Measurements from ENCODE around the gene ST8SIA1. TPM values are rescaled to one million over a fixed set of nuclear protein-coding genes. Genes with fewer than 3 reads are reported as not detected.
A peak's percentile ranks its signal among the peaks of the same experiment; 100 is the strongest.

ST8SIA1 gene
- total RNA-seq, 4 donors from 2014 or later = 6.9 to 18.0 (median 11.4) TPM

DNA sequence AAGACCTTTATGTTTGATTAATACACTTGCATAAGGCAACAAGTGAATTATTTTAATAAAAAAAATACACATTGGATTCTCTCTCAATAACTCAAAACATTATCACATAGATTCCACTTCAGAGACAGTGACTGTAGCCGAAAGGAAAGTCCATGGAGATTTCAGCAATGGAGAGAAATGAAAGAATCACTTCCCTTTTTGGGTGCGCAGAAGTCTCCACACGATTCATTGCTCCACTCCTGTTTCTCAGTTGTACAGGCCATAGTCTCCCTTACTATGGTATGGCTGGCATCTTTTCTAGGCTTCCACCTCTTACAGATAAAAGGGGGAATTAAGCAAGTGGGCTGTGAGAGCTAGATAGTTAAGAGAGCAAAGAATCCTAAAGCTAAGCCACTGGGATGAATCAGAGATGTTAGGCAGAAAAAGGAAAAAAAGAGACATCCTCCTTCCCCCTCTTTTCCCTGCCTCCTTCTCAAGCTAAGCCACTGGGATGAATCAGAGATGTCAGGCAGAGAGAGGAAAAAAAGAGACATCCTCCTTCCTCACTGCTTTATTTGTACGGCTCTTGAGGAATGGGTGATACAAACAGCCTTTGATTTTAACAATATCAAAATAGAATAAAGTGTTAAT is 16.3 kb downstream of the ST8SIA1 start:
- H3K4me1 ChIP-seq = no peaks in the 10 kb centered on the region
- H3K36me3 ChIP-seq = no peaks in the 10 kb centered on the region
- no peaks in the 10 kb centered on the region for H3K27me3 ChIP-seq
- WGBS = 79% methylated on average over 4 of the region's 4 CpGs
- TF ChIP-seq, protein P1, sequence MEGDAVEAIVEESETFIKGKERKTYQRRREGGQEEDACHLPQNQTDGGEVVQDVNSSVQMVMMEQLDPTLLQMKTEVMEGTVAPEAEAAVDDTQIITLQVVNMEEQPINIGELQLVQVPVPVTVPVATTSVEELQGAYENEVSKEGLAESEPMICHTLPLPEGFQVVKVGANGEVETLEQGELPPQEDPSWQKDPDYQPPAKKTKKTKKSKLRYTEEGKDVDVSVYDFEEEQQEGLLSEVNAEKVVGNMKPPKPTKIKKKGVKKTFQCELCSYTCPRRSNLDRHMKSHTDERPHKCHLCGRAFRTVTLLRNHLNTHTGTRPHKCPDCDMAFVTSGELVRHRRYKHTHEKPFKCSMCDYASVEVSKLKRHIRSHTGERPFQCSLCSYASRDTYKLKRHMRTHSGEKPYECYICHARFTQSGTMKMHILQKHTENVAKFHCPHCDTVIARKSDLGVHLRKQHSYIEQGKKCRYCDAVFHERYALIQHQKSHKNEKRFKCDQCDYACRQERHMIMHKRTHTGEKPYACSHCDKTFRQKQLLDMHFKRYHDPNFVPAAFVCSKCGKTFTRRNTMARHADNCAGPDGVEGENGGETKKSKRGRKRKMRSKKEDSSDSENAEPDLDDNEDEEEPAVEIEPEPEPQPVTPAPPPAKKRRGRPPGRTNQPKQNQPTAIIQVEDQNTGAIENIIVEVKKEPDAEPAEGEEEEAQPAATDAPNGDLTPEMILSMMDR (IDR thresholded peaks at IDR 0.05) = no peak
- TF ChIP-seq POLR2AphosphoS5 (IDR thresholded peaks at IDR 0.05) = no peak
- no peak for DNase-seq (ENCODE audit: low spot score in 2 of 2)
- H3K4me3 ChIP-seq = no peak overlapping the region
- no peak overlapping the region for H3K27ac ChIP-seq
- H3K9me3 ChIP-seq = no peaks in the 10 kb centered on the region

GRCh38 chr12:22313963-22314330 is 20.6 kb downstream of the ST8SIA1 start:
- no peaks in the 10 kb centered on the region for H3K9me3 ChIP-seq
- no peaks in the 10 kb centered on the region for H3K36me3 ChIP-seq
- H3K4me3 ChIP-seq = no peak overlapping the region
- peaks cover 11% of the 10 kb centered on the region for H3K4me1 ChIP-seq
- WGBS = 86% methylated on average over 2 of the region's 2 CpGs
- TF ChIP-seq, protein P1 (IDR thresholded peaks at IDR 0.05) = no peak
- TF ChIP-seq POLR2AphosphoS5 (IDR thresholded peaks at IDR 0.05) (no peak), EP300 (IDR thresholded peaks at IDR 0.05) (no peak)
- H3K27me3 ChIP-seq = no peaks in the 10 kb centered on the region
- H3K27ac ChIP-seq = no peak overlapping the region
- DNase-seq (ENCODE audit: low spot score in 2 of 2) = no peak

- WGBS = 83% methylated on average over 4 of the region's 4 CpGs
- no peaks in the 10 kb centered on the region for H3K36me3 ChIP-seq
- DNase-seq (ENCODE audit: low spot score in 2 of 2) = no peak
- no peaks in the 10 kb centered on the region for H3K27me3 ChIP-seq
- peak overlapping the region; percentile 10 for H3K27ac ChIP-seq
- H3K4me1 ChIP-seq = peaks cover 11% of the 10 kb centered on the region
- TF ChIP-seq EP300 (IDR thresholded peaks at IDR 0.05) = no peak
- TF ChIP-seq POLR2AphosphoS5 (IDR thresholded peaks at IDR 0.05) = no peak
- TF ChIP-seq, protein P1 (IDR thresholded peaks at IDR 0.05) = no peak
- TF ChIP-seq POLR2A (IDR thresholded peaks at IDR 0.05) = no peak
- no peaks in the 10 kb centered on the region for H3K9me3 ChIP-seq
- no peak overlapping the region for H3K4me3 ChIP-seq
These were observed 21.1 kb downstream of the ST8SIA1 start for GRCh38 chr12:22313286-22313962.

DNA sequence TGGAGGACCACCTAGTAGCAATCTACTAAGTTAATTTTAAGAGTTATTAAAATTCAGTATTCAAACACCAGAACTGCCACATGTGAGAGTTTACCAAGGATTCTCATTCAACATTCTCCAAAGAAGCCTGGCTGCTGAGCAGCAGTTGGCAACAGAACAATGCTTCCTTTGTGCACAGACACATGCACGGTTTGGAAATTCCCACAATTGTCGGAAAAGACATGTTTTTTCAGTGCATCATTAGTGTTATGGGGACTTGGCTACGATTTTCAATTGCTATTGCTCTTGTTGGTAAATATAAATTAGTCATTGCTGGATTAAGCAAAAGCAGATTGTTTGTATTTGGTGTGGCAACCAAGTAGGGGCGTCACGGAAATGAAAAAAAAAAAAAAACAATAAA is 22.2 kb downstream of the ST8SIA1 start:
- Histone ChIP-seq H3K27ac (no peak overlapping the region), H3K4me3 (no peak overlapping the region), H3K27me3 (no peaks in the 10 kb centered on the region), H3K36me3 (no peaks in the 10 kb centered on the region), H3K4me1 (peaks cover 11% of the 10 kb centered on the region), H3K9me3 (no peaks in the 10 kb centered on the region)
- DNase-seq (ENCODE audit: low spot score in 2 of 2) = peak in 1 of 2 donors; percentile 77
- TF ChIP-seq POLR2A (IDR thresholded peaks at IDR 0.05) (no peak), POLR2AphosphoS5 (IDR thresholded peaks at IDR 0.05) (peak in 2 of 3 donors; percentile 50 to 60)
- WGBS = 23% methylated on average over 5 of the region's 5 CpGs

DNA sequence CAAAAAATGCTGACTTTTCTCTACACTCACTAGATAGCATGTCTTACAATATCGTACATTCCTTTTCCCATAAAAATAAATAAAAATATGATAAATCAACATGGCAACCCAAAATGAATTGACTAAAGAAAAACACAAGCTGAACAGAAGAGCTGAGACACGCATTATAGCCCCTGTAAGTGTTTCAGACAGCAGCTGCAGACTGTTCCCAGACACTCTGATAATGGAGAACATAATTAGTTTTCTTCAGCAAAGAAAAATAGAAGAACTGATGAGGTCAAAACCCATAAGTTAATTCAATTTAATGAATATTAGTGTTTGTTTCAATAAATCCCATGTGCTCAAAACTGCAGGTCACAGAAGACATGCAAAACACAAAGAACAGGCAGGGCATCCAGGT is 23.8 kb downstream of the ST8SIA1 start:
- TF ChIP-seq POLR2AphosphoS5 (IDR thresholded peaks at IDR 0.05) (no peak), EP300 (IDR thresholded peaks at IDR 0.05) (no peak), POLR2A (IDR thresholded peaks at IDR 0.05) (no peak)
- TF ChIP-seq, protein P1 (IDR thresholded peaks at IDR 0.05) = no peak
- no peak for DNase-seq (ENCODE audit: low spot score in 2 of 2)

More for the DNA sequence above, 23.8 kb downstream of the ST8SIA1 start:
- no peaks in the 10 kb centered on the region for H3K36me3 ChIP-seq
- H3K9me3 ChIP-seq = no peaks in the 10 kb centered on the region
- WGBS = 90% methylated on average over 2 of the region's 2 CpGs
- no peak overlapping the region for H3K27ac ChIP-seq
- no peak overlapping the region for H3K4me3 ChIP-seq
- no peaks in the 10 kb centered on the region for H3K27me3 ChIP-seq
- peaks cover 11% of the 10 kb centered on the region for H3K4me1 ChIP-seq

Measured in suprapubic skin (tissue), 4 donors.